Measurements from ENCODE around the gene RPH3AL. TPM values are rescaled to one million over a fixed set of nuclear protein-coding genes. Genes with fewer than 3 reads are reported as not detected.

The RPH3AL gene
- total and polyA plus RNA-seq, 12 donors = 3.6 to 11.1 (median 6.0) TPM

DNA sequence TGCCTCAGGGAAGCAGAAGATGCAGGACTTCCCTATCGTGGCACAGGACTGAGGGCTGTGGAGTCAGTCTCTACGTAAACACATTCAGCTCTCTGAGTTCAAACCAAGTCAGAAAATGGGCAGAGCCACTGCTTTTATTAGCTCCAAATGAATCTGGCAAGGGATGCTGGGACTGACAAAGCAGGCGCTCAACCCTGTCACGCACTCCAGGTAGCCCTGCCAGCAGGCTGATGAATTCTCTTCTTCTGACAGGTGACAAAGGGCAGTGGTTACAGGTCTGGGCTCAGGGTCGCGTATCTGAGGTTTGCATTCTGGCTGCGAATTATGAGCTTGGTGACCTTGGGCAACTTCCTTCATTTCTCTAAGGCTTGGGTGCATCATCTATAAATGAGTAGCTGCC is 9.4 kb downstream of the RPH3AL start:
- no peak for ATAC-seq
- no peak overlapping the region for H3K27ac ChIP-seq
- H3K4me1 ChIP-seq = peaks cover 0 to 10% (median 6%) of the 10 kb centered on the region in 9 donors
- H3K36me3 ChIP-seq = no peaks in the 10 kb centered on the region
- intact Hi-C loops (cut with DNase I) = no loop called here
- DNase-seq = no peak
- H3K4me3 ChIP-seq = no peak overlapping the region
- H3K9me3 ChIP-seq = no peaks in the 10 kb centered on the region
- TF ChIP-seq, protein P1, sequence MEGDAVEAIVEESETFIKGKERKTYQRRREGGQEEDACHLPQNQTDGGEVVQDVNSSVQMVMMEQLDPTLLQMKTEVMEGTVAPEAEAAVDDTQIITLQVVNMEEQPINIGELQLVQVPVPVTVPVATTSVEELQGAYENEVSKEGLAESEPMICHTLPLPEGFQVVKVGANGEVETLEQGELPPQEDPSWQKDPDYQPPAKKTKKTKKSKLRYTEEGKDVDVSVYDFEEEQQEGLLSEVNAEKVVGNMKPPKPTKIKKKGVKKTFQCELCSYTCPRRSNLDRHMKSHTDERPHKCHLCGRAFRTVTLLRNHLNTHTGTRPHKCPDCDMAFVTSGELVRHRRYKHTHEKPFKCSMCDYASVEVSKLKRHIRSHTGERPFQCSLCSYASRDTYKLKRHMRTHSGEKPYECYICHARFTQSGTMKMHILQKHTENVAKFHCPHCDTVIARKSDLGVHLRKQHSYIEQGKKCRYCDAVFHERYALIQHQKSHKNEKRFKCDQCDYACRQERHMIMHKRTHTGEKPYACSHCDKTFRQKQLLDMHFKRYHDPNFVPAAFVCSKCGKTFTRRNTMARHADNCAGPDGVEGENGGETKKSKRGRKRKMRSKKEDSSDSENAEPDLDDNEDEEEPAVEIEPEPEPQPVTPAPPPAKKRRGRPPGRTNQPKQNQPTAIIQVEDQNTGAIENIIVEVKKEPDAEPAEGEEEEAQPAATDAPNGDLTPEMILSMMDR (IDR thresholded peaks at IDR 0.05) = no peak
- H3K27me3 ChIP-seq = no peaks in the 10 kb centered on the region
- 66 to 77% methylated on average over 7 of the region's 7 CpGs for WGBS, 2 donors

DNA sequence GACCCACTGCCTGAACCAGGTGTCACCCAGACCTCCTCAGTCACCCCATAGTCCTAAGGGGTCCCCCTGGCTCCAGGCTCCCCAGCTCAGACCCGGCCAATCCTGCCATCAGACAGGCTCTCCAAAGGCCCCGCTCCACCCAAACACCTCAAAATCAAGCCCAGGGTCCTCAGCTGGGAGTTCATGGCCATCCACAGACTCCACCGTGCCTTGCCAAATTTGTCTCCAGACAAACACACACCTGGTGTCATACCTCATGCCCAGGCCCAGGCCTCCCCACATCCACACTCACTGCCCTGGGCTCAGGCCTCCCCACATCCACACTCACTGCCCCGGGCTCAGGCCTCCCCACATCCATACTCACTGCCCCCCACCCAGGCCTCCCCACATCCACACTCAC is 12.5 kb downstream of the RPH3AL start:
- no peak overlapping the region for H3K4me3 ChIP-seq
- ATAC-seq (no peak), DNase-seq (no peak)
- no peak overlapping the region for H3K27ac ChIP-seq
- TF ChIP-seq, protein P1 (IDR thresholded peaks at IDR 0.05) = no peak
- H3K36me3 ChIP-seq = no peaks in the 10 kb centered on the region
- no peaks in the 10 kb centered on the region for H3K9me3 ChIP-seq
- intact Hi-C loops (cut with DNase I) = no loop called here
- H3K4me1 ChIP-seq = peaks cover 3 to 16% (median 15%) of the 10 kb centered on the region in 9 donors
- WGBS, 2 donors = 92 to 97% methylated on average over 4 of the region's 4 CpGs
- H3K27me3 ChIP-seq = peaks cover 0 to 17% (median 0%) of the 10 kb centered on the region in 7 donors

DNA sequence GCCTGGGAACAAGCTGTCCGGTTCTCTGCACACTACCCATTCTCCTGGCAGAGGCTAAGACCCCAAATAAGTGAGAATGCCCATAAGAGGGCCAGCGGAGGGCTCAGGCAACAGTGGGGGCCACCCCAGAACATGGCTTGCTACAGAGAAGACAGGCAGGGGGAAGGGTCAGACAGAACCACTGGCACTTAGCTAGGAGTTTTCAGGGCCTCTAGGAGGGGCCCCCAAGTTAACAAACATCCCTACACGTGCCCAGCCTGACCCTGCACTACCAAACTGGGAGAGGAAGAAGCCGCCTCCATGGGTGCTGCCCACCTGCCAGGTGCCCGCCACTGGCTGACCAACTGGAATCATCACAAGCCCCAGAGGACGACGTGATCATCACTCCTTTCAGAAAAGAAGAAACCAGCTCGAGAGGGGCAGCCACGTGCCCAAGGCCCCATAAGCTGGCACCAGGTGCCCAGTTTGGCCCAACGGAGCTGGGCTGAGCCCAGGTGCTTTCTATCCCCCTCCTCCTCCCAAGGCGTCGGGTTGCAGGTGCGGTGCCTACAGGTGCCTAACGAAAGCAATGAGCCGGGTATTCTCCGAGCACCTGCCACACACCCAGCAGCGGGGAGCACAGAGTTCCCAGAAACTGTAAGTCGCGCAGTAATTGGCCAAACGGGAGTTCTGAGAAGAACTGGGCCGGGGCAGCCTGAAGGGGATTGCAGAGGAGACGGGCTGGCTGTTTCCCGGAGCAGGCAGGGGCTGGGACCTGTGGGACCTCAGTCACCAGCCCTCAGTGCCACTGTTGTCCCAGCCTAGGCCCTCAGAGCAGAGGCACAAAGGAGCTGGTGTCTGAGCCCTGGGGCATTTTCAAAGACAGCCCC is 13.2 kb downstream of the RPH3AL start:
- Histone ChIP-seq H3K27ac (no peak overlapping the region), H3K36me3 (no peaks in the 10 kb centered on the region), H3K27me3 (peaks cover 0 to 21% (median 0%) of the 10 kb centered on the region in 7 donors), H3K4me1 (peaks cover 3 to 20% (median 18%) of the 10 kb centered on the region in 9 donors), H3K4me3 (no peak overlapping the region), H3K9me3 (no peaks in the 10 kb centered on the region)
- ATAC-seq (peak in 1 of 8 donors; percentile 19), DNase-seq (no peak)
- TF ChIP-seq, protein P1 (IDR thresholded peaks at IDR 0.05) = no peak
- WGBS, 2 donors = 91 to 94% methylated on average over 23 of the region's 23 CpGs
- intact Hi-C loops (cut with DNase I) = no loop called here

DNA sequence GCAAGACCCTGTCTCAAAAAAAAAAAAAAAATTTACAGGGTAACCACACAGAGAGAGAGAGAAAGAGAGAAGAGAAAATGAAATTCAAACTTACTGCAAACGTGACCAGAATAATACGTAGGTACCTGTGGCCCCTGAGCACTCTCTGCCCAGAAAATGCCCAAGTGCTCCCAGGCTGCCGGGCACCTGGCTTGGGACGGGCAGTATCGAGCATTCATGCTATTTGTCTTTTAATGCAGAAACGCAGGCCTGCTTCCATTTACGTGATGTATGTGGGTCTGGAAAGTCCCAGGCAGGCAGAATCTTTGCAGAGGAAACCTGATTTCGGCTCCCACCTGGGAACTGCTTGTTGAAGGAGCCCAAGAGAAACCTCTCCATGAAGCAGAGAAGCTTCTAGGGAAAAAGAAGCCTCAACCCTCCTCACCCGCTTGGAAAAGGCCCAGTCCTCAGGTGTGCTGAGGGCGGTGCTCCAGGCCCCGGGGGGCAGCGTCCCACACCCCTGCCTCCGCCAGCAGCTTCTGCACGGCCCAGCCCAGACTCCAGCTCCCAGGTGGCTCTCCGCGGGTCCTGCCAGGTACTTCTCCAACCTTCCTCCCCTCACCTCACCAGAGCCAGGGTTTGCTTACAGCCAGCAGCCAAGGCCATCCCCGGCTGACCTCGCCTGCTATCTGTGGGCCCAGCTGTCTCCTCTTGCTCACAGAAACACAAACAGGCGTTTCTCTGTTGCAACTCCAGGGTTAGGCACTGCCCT is 14.0 kb downstream of the RPH3AL start:
- no peaks in the 10 kb centered on the region for H3K9me3 ChIP-seq
- H3K27me3 ChIP-seq = peaks cover 0 to 26% (median 0%) of the 10 kb centered on the region in 7 donors
- WGBS, 2 donors = 85 to 89% methylated on average over 19 of the region's 19 CpGs
- no peaks in the 10 kb centered on the region for H3K36me3 ChIP-seq
- no peak overlapping the region for H3K4me3 ChIP-seq
- H3K4me1 ChIP-seq = peaks cover 4 to 28% (median 21%) of the 10 kb centered on the region in 9 donors
- DNase-seq = no peak
- TF ChIP-seq, protein P1 (IDR thresholded peaks at IDR 0.05) = no peak
- no peak overlapping the region for H3K27ac ChIP-seq
- peak in 2 of 8 donors; percentile 46 to 49 for ATAC-seq
- intact Hi-C loops (cut with DNase I) = no loop called here

All from heart right ventricle (tissue), 16 donors.